ENCODE results near the gene FOXP1. TPM values are rescaled to one million over a fixed set of nuclear protein-coding genes. Genes with fewer than 3 reads are reported as not detected.

Gene FOXP1
- total RNA-seq, 1 experiment from 2014 or later = 75.3 TPM

- H2BK120ac ChIP-seq (ENCODE audit: low read depth, low read length, poor library complexity, severe bottlenecking) = no peak overlapping the region
- H3K27ac ChIP-seq (ENCODE audit: insufficient read length, low read depth, low read length) = no peak overlapping the region
- no peaks in the 10 kb centered on the region for H3K79me2 ChIP-seq (ENCODE audit: insufficient read depth, low read length)
- no peak overlapping the region for H2BK20ac ChIP-seq (ENCODE audit: low read depth, low read length, poor library complexity, severe bottlenecking)
- no peaks in the 10 kb centered on the region for H3K27me3 ChIP-seq (ENCODE audit: insufficient read depth, low read length)
- no peak overlapping the region for H4K91ac ChIP-seq (ENCODE audit: insufficient read length, low read depth, low read length)
- no peaks in the 10 kb centered on the region for H3K9me3 Mint-ChIP-seq
- H2BK15ac ChIP-seq (ENCODE audit: low read depth, low read length) = no peak overlapping the region
- no peaks in the 10 kb centered on the region for H3K27me3 Mint-ChIP-seq (ENCODE audit: low read depth)
- no peak overlapping the region for H3K18ac ChIP-seq (ENCODE audit: insufficient read length, low read depth, low read length)
- no peaks in the 10 kb centered on the region for H3K4me1 ChIP-seq (ENCODE audit: insufficient read depth, low read length)
- no peaks in the 10 kb centered on the region for H3K79me1 ChIP-seq (ENCODE audit: insufficient read depth, low read depth, low read length, poor library complexity, severe bottlenecking)
- H4K8ac ChIP-seq (replicated peaks; ENCODE audit: insufficient read length, low read depth, low read length) = no peak overlapping the region
- no peak overlapping the region for H2AFZ ChIP-seq (ENCODE audit: low read length)
- no peak overlapping the region for H3K27ac Mint-ChIP-seq
- H3K23me2 ChIP-seq (ENCODE audit: insufficient read length, low read depth, low read length, poor library complexity, severe bottlenecking) = no peaks in the 10 kb centered on the region
- H2AK5ac ChIP-seq (ENCODE audit: insufficient read length, low read length) = no peak overlapping the region
- no peak for DNase-seq
- H3K4me1 Mint-ChIP-seq = peaks cover 5 to 11% of the 10 kb centered on the region in 2 experiments
- no peak overlapping the region for H3T11ph ChIP-seq (ENCODE audit: low read length)
- no CpG with 5 or more reads among the region's 3 CpGs for WGBS (ENCODE audit: extremely low coverage, insufficient read length, low lambda C conversion rate)
- H3K14ac ChIP-seq (ENCODE audit: insufficient read depth, low read length) = no peak overlapping the region
- no peaks in the 10 kb centered on the region for H3K9me3 ChIP-seq (ENCODE audit: control insufficient read depth, low read depth, low read length)
- no peak overlapping the region for H2BK5ac ChIP-seq (ENCODE audit: insufficient read length, low read length)
- H4K20me1 ChIP-seq (ENCODE audit: control insufficient read depth, insufficient read depth, insufficient read length) = no peaks in the 10 kb centered on the region
- H4K5ac ChIP-seq (ENCODE audit: insufficient read length, low read depth, low read length) = no peak overlapping the region
- peaks cover 0 to 6% (median 4%) of the 10 kb centered on the region in 3 experiments; a peak in 4 of 7 replicates for H3K36me3 Mint-ChIP-seq (ENCODE audit: insufficient read depth in 1 of 3, low read depth in 3 of 3)
- no peak overlapping the region for H2BK12ac ChIP-seq (ENCODE audit: insufficient read length, low read depth, low read length)
- no peak overlapping the region for H3K23ac ChIP-seq (ENCODE audit: insufficient read length, low read depth, low read length)
- H3K4me2 ChIP-seq (ENCODE audit: insufficient read depth, insufficient read length, low read length) = no peak overlapping the region
- H3K56ac ChIP-seq (ENCODE audit: insufficient read length, low read depth, low read length) = no peak overlapping the region
- TF ChIP-seq, protein P1, sequence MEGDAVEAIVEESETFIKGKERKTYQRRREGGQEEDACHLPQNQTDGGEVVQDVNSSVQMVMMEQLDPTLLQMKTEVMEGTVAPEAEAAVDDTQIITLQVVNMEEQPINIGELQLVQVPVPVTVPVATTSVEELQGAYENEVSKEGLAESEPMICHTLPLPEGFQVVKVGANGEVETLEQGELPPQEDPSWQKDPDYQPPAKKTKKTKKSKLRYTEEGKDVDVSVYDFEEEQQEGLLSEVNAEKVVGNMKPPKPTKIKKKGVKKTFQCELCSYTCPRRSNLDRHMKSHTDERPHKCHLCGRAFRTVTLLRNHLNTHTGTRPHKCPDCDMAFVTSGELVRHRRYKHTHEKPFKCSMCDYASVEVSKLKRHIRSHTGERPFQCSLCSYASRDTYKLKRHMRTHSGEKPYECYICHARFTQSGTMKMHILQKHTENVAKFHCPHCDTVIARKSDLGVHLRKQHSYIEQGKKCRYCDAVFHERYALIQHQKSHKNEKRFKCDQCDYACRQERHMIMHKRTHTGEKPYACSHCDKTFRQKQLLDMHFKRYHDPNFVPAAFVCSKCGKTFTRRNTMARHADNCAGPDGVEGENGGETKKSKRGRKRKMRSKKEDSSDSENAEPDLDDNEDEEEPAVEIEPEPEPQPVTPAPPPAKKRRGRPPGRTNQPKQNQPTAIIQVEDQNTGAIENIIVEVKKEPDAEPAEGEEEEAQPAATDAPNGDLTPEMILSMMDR (conservative IDR thresholded peaks at IDR 0.05) = no peak
- H3K4ac ChIP-seq (ENCODE audit: low read depth, low read length) = no peak overlapping the region
- H3K9ac ChIP-seq (ENCODE audit: extremely low read depth, insufficient read length, low read length) = no peak overlapping the region
- no peak overlapping the region for H3K4me3 Mint-ChIP-seq
Measured at GRCh38 chr3:71277341-71277740, 306.2 kb downstream of the FOXP1 start.

Data from H9 (cell line).